H1 (cell line): ENCODE data around the gene RBM14. TPM values are rescaled to one million over a fixed set of nuclear protein-coding genes. Genes with fewer than 3 reads are reported as not detected.
"Not testable (repeated sequence)": the region's sequence is repeated elsewhere in the genome, so short reads cannot be mapped to it uniquely, and the experiment has no call there.

Experiments used
- CTCF ChIA-PET: fragments of 300-600 bp; sonication (Branson Sonifier 250); formaldehyde crosslinking; loops from one replicate; lab custom pipeline; 2021; ENCODE audit not compliant: partially characterized antibody; lab: Charles Lee
- POLR2A ChIA-PET: fragments of 300-600 bp; sonication (Branson Sonifier 250); formaldehyde crosslinking; loops from one replicate; lab custom pipeline; 2021; ENCODE audit warnings: inconsistent platforms; ENCODE audit not compliant: partially characterized antibody; lab: Charles Lee
- DNase-seq, 2 experiments: peaks; one replicate each; pipeline versions ENCODE4 v3.0.0 to v3.0.0-alpha.2; 2010 to 2022; ENCODE audit warnings: low spot score in 2 of 2, low read depth in 1 of 2, mixed read lengths in 1 of 2
- FAIRE-seq: peaks from 2 replicates; lab custom pipeline; 2011; peaks lifted over from hg19 to GRCh38; lab: Jason Lieb, UNC
- H2AFZ ChIP-seq: 2 replicates; pipeline ENCODE4 v1.8.1; 2012; ENCODE audit warnings: low read length, inconsistent platforms
- H2AK5ac ChIP-seq: 2 replicates; pipeline ENCODE4 v1.6.1; 2013; ENCODE audit warnings: low read depth, low read length
- H2BK120ac ChIP-seq: replicated peaks from 2 replicates; pipeline ENCODE3; 2013; ENCODE audit warnings: low read depth, low read length, inconsistent platforms
- H2BK12ac ChIP-seq: 2 replicates; pipeline ENCODE4 v1.6.1; 2013; ENCODE audit warnings: low read depth, low read length
- H2BK15ac ChIP-seq: 2 replicates; pipeline ENCODE4 v1.6.1; 2013; ENCODE audit warnings: low read length
- H2BK20ac ChIP-seq: 2 replicates; pipeline ENCODE4 v1.6.1; 2013; ENCODE audit warnings: low read length
- H2BK5ac ChIP-seq: 2 replicates; pipeline ENCODE4 v1.6.1; 2013; ENCODE audit warnings: low read depth, low read length
- H3K14ac ChIP-seq: 2 replicates; pipeline ENCODE4 v1.6.1; 2013; ENCODE audit warnings: inconsistent platforms; ENCODE audit not compliant: insufficient read length
- H3K18ac ChIP-seq: 2 replicates; pipeline ENCODE4 v1.6.1; 2013; ENCODE audit warnings: low read length; ENCODE audit errors: extremely low read depth
- H3K23ac ChIP-seq: 2 replicates; pipeline ENCODE4 v1.6.1; 2013; ENCODE audit warnings: inconsistent platforms; ENCODE audit not compliant: insufficient read length
- H3K23me2 ChIP-seq: 2 replicates; pipeline ENCODE4 v1.6.1; 2013; ENCODE audit warnings: low read depth, low read length
- H3K27ac ChIP-seq: 2 replicates; pipeline ENCODE4 v1.6.1; 2011; ENCODE audit warnings: low read depth, low read length, inconsistent platforms
- H3K27me3 ChIP-seq, 4 experiments: replicated peaks in 1 of 4; 1 replicate in 1 of 4; 2 replicates in 3 of 4; pipeline versions ENCODE4 v1.6.1 to v1.8.1; 2011 to 2013; ENCODE audit warnings: low read length in 3 of 4, mild to moderate bottlenecking in 3 of 4, inconsistent platforms in 2 of 4, mixed read lengths in 2 of 4, moderate library complexity in 1 of 4; ENCODE audit not compliant: control insufficient read depth in 3 of 4, insufficient read depth in 3 of 4; ENCODE audit errors: extremely low read depth in 1 of 4
- H3K36me3 ChIP-seq, 4 experiments: 2 replicates each; pipeline versions ENCODE4 v1.6.1 to v1.8.1; 2011 to 2013; ENCODE audit warnings: mild to moderate bottlenecking in 4 of 4, low read length in 3 of 4, moderate library complexity in 2 of 4, control low read depth in 1 of 4, inconsistent platforms in 1 of 4; ENCODE audit not compliant: insufficient read depth in 4 of 4, control insufficient read depth in 2 of 4
- H3K4ac ChIP-seq: replicated peaks from 2 replicates; pipeline ENCODE3; 2013; ENCODE audit warnings: low read length, low read depth, mixed read lengths, inconsistent platforms; ENCODE audit not compliant: insufficient read length
- H3K4me1 ChIP-seq, 4 experiments: replicated peaks in 1 of 4; 1 replicate in 1 of 4; 2 replicates in 3 of 4; pipeline versions ENCODE4 v1.6.1 to v1.8.1; 2011 to 2013; ENCODE audit warnings: low read length in 3 of 4, inconsistent platforms in 2 of 4, mixed read lengths in 1 of 4; ENCODE audit not compliant: insufficient read depth in 4 of 4, control insufficient read depth in 3 of 4
- H3K4me2 ChIP-seq, 2 experiments: 2 replicates each; pipeline versions ENCODE4 v1.6.1 to v1.8.1; 2011 to 2013; ENCODE audit warnings: low read depth in 2 of 2, low read length in 2 of 2, control low read depth in 1 of 2, inconsistent platforms in 1 of 2, mild to moderate bottlenecking in 1 of 2; ENCODE audit not compliant: insufficient read depth in 1 of 2
- H3K4me3 ChIP-seq, 4 experiments: fragments of 200-600, 300-600 bp in 1 of 4; sonication (generic), shearing (Covaris generic), sonication (Bioruptor Twin) in 1 of 4; 2 replicates each; pipeline versions ENCODE4 v1.5.1 to v1.8.1; 2011 to 2016; ENCODE audit warnings: low read length in 4 of 4, low read depth in 3 of 4, control low read depth in 2 of 4, inconsistent platforms in 2 of 4, mild to moderate bottlenecking in 2 of 4, mixed read lengths in 1 of 4, moderate library complexity in 1 of 4; ENCODE audit not compliant: insufficient read depth in 2 of 4; ENCODE audit errors: extremely low read depth in 1 of 4
- H3K56ac ChIP-seq: replicated peaks from 2 replicates; pipeline ENCODE3; 2013; ENCODE audit warnings: low read depth, mild to moderate bottlenecking, mixed read lengths, low read length, inconsistent platforms; ENCODE audit not compliant: insufficient read length
- H3K79me1 ChIP-seq: 2 replicates; pipeline ENCODE4 v1.6.1; 2013; ENCODE audit warnings: low read depth, low read length, control low read depth
- H3K79me2 ChIP-seq, 2 experiments: 2 replicates each; pipeline versions ENCODE4 v1.6.1 to v1.8.1; 2012 to 2013; ENCODE audit warnings: low read length in 2 of 2, mild to moderate bottlenecking in 2 of 2, inconsistent platforms in 1 of 2; ENCODE audit not compliant: insufficient read depth in 2 of 2, control insufficient read depth in 1 of 2
- H3K9ac ChIP-seq, 4 experiments: replicated peaks in 1 of 4; 1 replicate in 1 of 4; 2 replicates in 3 of 4; pipeline versions ENCODE4 v1.6.1 to v1.8.1; 2011 to 2013; ENCODE audit warnings: low read depth in 3 of 4, low read length in 3 of 4, control low read depth in 2 of 4, mild to moderate bottlenecking in 2 of 4, moderate library complexity in 2 of 4, inconsistent platforms in 1 of 4; ENCODE audit errors: extremely low read depth in 1 of 4
- H3K9me3 ChIP-seq, 2 experiments: 2 replicates each; pipeline versions ENCODE4 v1.6.1 to v1.8.1; 2012 to 2013; ENCODE audit warnings: mild to moderate bottlenecking in 2 of 2, moderate library complexity in 2 of 2, control low read depth in 1 of 2, inconsistent platforms in 1 of 2, low read depth in 1 of 2, low read length in 1 of 2, mixed read lengths in 1 of 2; ENCODE audit not compliant: insufficient read depth in 2 of 2
- H4K20me1 ChIP-seq, 2 experiments: replicated peaks in 1 of 2; 2 replicates each; pipeline versions ENCODE3 to v1.8.1; 2011 to 2013; ENCODE audit warnings: inconsistent platforms in 2 of 2, low read length in 2 of 2, mild to moderate bottlenecking in 1 of 2; ENCODE audit not compliant: insufficient read depth in 2 of 2, control insufficient read depth in 1 of 2
- H4K5ac ChIP-seq: 2 replicates; pipeline ENCODE4 v1.6.1; 2013; ENCODE audit warnings: low read length, low read depth, mixed read lengths, inconsistent platforms; ENCODE audit not compliant: insufficient read length
- H4K8ac ChIP-seq: 2 replicates; pipeline ENCODE4 v1.8.0; 2013; ENCODE audit warnings: mild to moderate bottlenecking, moderate library complexity, low read length, inconsistent platforms; ENCODE audit not compliant: insufficient read depth; ENCODE audit errors: extremely low read depth
- H4K91ac ChIP-seq: replicated peaks from 2 replicates; pipeline ENCODE3; 2013; ENCODE audit warnings: low read length, mixed read lengths, inconsistent platforms; ENCODE audit not compliant: insufficient read length
- CHD2 ChIP-seq: IDR thresholded peaks from 2 replicates; pipeline ENCODE4 v1.6.1; 2012; ENCODE audit warnings: low read length, improper control_type of control experiment
- TBP ChIP-seq: IDR thresholded peaks from 2 replicates; pipeline ENCODE4 v1.6.1; 2011; ENCODE audit warnings: low read depth, low read length, improper control_type of control experiment
- WGBS, 2 experiments: shearing (Covaris generic) in 1 of 2; methylation state at CpG; one replicate each; pipeline versions ENCODE4 v1.1.6 to v1.1.7; 2013 to 2015; ENCODE audit warnings: low lambda C conversion rate in 2 of 2, mixed read lengths in 2 of 2, inconsistent platforms in 1 of 2, low coverage in 1 of 2, missing lambda C conversion rate in 1 of 2; ENCODE audit not compliant: insufficient replicate concordance in 2 of 2, insufficient coverage in 1 of 2, insufficient read length in 1 of 2; ENCODE audit errors: extremely low coverage in 1 of 2, missing lambda C conversion rate in 1 of 2; 5-methylcytosine and 5-hydroxymethylcytosine counted together
- polyA plus RNA-seq, 7 experiments: library from polyadenylated mRNA; depleted of rRNA in 3 of 7; stranded (reverse) in 5 of 7; unstranded in 2 of 7; fragments of >200 nt in 5 of 7; fragments of 200-250 nt in 2 of 7; gene quantifications; 1 replicate in 5 of 7; 2 replicates in 1 of 7; 4 replicates in 1 of 7; pipeline versions ENCODE4 v1.2.1 to v1.2.3, GENCODE V29; 2011 to 2013; ENCODE audit warnings: missing spikeins in 2 of 7, mixed read lengths in 2 of 7
- total RNA-seq: library from RNA; stranded (reverse); fragmentation: NEBNext Ultra II Directional; extraction: Animal tissue kit (Norgen Biotek cat#: 25700); gene quantifications from 2 replicates; pipeline ENCODE4 v1.2.1, GENCODE V29; 2021

RBM14 gene
- total and polyA plus RNA-seq, 2 of the 8 experiments (the other 6 are each of a cell fraction or from before 2014, with no cell fraction given), result 67.2 to 142 TPM

- TF ChIP-seq CHD2 (0 out of 2 replicates have a peak, but pooled peaks have one; percentile 20), TBP (peak; percentile 88)
- TF ChIP-seq, all 59 proteins: peak for 12; not testable (repeated sequence) for 47
Observed at GRCh38 chr11:66582565-66583147, 33.8 kb upstream of the RBM14 start (continued).

GRCh38 chr11:66585447-66585846 lies 31.0 kb upstream of the RBM14 start:
- H3K9me3 ChIP-seq, result peaks cover 5 to 10% of the 10 kb centered on the region in 2 experiments; a peak in 2 of 4 replicates
- H3K14ac ChIP-seq, H2BK120ac ChIP-seq, H3K4me1 ChIP-seq, H3K27me3 ChIP-seq, H3K4me3 ChIP-seq, H4K91ac ChIP-seq, H4K20me1 ChIP-seq, FAIRE-seq, H2BK15ac ChIP-seq, H3K56ac ChIP-seq, H3K36me3 ChIP-seq, H3K79me2 ChIP-seq, H4K5ac ChIP-seq, H2AFZ ChIP-seq, H3K27ac ChIP-seq, H3K4ac ChIP-seq, H3K23ac ChIP-seq, H2BK12ac ChIP-seq, H3K9ac ChIP-seq, H2BK20ac ChIP-seq, DNase-seq, H3K23me2 ChIP-seq, H4K8ac ChIP-seq, H3K18ac ChIP-seq, H2AK5ac ChIP-seq, H3K4me2 ChIP-seq, H2BK5ac ChIP-seq, H3K79me1 ChIP-seq: not testable (repeated sequence)
- ChIA-PET CTCF (interaction anchor here (1.2 kb wide), 1 partner anchor 38 kb away, joined by 5 read pairs; no protein-coding TSS in a partner anchor), POLR2A (interaction anchor here (6.8 kb wide), 1 partner anchor 17 kb away, joined by 51 read pairs; the partner anchor contains the start of gene CTSF)
- 94% methylated on average over 1 of the region's 1 CpG; no CpG with 5 or more reads in 1 of the 2 experiments for WGBS, 2 experiments
